ENCODE measurements around the gene MPLKIP. TPM values are rescaled to one million over a fixed set of nuclear protein-coding genes. Genes with fewer than 3 reads are reported as not detected.
"Not testable (repeated sequence)": the region's sequence is repeated elsewhere in the genome, so short reads cannot be mapped to it uniquely, and the experiment has no call there.

Gene MPLKIP
- total RNA-seq, result 36.0 and 36.3 TPM in 2 replicates

DNA sequence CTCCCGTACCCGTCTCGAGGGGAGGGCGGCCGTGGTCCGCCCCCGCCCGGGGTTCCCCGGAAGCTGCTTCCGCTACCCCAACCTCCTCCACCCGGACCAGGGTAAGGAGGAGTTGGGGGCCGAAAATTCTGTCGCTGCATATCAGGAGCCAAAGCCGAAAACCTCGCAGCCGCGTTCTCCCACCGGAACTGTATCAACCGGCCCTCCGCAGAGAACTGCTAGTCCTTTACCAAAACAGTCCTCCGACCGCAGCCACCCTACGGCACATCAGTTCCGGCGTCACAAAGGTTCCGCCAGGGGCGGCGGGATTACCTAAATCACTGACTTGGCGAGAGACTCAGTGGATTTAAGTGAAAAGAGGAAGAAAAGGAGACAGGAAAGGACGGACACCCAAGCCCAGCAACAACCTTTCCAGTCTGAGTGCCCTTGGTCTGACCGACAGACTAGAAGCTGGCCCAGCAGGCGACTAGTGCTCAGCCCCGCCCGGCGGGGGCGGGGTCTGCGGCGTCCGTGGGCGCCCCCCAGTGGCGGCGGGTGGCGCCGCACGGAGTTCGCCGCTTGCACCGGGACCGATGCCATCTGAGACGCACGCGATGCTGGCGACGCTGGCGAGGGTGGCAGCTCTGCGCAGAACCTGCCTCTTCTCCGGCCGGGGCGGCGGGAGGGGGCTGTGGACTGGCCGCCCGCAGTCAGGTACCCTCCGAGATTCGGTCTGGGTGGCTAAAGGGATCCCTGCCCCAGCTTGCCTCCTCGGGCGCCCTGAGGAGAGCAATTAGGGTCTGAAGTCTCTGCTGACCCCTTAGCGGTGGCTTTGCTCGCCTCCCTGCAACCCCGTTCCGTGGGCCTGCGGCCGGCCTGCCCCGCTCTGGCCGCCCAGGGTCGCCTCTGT lies at the start of gene MPLKIP, which contains the start of gene SUGCT:
Gene MPLKIP (minus strand): TSS at position 195 of the 889 bp plus-strand sequence. CDS start 55 bp downstream, at position 140.
Gene SUGCT (plus strand): TSS at position 578 of the 889 bp plus-strand sequence.
- DNase-seq (ENCODE audit: low spot score), result peak; percentile 80
- H3K27me3 Mint-ChIP-seq (ENCODE audit: insufficient read depth), result peaks cover 13% of the 10 kb centered on the region
- no peaks in the 10 kb centered on the region for H3K9me3 Mint-ChIP-seq
- intact Hi-C loops (cut with micrococcal nuclease), result loop anchor here (1.0 to 10.0 kb wide), 9 partner anchors 82 to 1960 kb away; partner anchors contain the start of genes RALA, STARD3NL, VPS41 and YAE1
- H3K4me3 Mint-ChIP-seq, result peak within 1 kb of the TSS; percentile 91
- peaks cover 19% of the 10 kb centered on the region for H3K4me1 Mint-ChIP-seq (ENCODE audit: low read depth)
- H3K27ac Mint-ChIP-seq, result peak within 1 kb of the TSS; percentile 96
- peaks cover 6% of the 10 kb centered on the region for H3K36me3 Mint-ChIP-seq (ENCODE audit: low read depth)

DNA sequence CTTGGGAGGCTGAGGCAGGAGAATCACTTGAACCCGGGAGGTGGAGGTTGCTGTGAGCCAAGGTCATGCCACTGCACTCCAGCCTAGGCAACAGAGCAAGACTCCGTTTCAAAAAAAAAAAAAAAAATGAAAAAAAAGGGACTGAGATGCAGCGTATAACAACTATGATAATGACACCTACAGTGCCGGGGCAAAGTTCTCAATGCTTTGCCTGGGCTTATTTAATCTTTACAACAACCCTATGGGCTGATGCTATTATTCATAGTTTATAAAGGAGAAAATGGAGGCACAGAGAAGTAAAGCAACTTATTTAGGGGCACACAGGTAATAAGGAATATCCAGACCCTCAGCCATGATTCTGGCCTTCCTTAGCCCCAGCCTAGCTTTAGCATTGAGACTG lies 48.0 kb upstream of the MPLKIP start:
- intact Hi-C loops (cut with micrococcal nuclease), result no loop called here
- H3K27ac Mint-ChIP-seq, result no peak overlapping the region
- no peaks in the 10 kb centered on the region for H3K9me3 Mint-ChIP-seq
- H3K36me3 Mint-ChIP-seq (ENCODE audit: low read depth), result no peaks in the 10 kb centered on the region
- no peaks in the 10 kb centered on the region for H3K4me1 Mint-ChIP-seq (ENCODE audit: low read depth)
- no peak for DNase-seq (ENCODE audit: low spot score)
- no peak overlapping the region for H3K4me3 Mint-ChIP-seq
- peaks cover 3% of the 10 kb centered on the region for H3K27me3 Mint-ChIP-seq (ENCODE audit: insufficient read depth)

DNA sequence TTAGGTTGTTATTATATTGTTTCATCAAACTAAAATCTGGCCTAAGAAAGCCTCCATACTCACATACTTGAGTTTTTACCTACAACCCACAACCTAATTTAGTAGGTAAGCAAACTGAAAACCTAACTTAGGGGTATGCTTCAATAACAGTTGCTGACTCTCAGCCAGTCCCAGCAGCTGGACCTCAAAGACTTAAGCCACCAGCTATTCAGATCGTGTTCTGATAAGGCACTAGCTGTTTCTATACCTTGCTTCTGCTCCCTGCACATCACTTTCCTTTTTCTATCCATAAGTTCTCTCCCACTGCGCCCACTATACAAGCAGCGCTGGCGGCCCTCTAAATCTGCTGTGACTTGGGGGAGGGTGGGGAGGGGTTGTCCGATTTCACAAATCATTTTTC lies 42.6 kb upstream of the MPLKIP start:
- H3K9me3 Mint-ChIP-seq, result no peaks in the 10 kb centered on the region
- no peaks in the 10 kb centered on the region for H3K36me3 Mint-ChIP-seq (ENCODE audit: low read depth)
- H3K27ac Mint-ChIP-seq, result no peak overlapping the region
- intact Hi-C loops (cut with micrococcal nuclease), result no loop called here
- peaks cover 4% of the 10 kb centered on the region for H3K27me3 Mint-ChIP-seq (ENCODE audit: insufficient read depth)
- DNase-seq (ENCODE audit: low spot score), result no peak
- H3K4me1 Mint-ChIP-seq (ENCODE audit: low read depth), result no peaks in the 10 kb centered on the region
- no peak overlapping the region for H3K4me3 Mint-ChIP-seq

DNA sequence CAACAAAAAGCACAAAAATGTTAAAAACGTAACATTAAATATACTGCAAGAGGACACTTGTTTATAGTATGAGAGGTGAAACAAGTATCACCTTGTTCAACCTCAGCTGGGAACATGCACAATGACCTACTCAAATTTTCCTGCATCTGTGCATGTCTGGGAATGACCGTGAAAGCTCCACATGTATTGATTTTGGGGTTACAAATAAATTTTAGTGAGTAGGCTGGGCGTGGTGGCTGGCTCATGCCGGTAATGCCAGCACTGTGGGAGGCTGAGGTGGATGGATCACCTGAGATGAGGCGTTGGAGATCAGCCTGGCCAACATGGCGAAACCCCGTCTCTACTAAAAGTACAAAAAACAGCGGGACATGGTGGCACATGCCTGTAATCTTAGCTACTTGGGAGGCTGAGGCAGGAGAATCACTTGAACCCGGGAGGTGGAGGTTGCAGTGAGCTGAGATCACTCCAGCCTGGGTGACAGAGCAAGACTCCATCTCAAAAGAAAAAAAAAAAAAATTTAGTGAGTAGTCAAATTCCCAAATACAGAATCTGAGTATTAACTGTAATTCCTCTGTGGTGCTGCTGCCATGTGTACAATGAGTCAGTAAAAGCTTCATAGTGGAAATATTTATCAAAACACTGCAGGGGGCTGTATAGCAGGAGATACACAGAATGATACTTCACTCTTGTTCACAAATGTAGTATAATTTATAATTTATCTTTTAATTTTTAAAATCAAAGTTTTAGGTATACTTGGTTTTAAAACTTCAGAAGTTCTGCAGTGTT lies 41.5 kb upstream of the MPLKIP start:
- H3K27ac Mint-ChIP-seq, result no peak overlapping the region
- H3K27me3 Mint-ChIP-seq (ENCODE audit: insufficient read depth), result peaks cover 4% of the 10 kb centered on the region
- DNase-seq (ENCODE audit: low spot score), result no peak
- H3K9me3 Mint-ChIP-seq, result no peaks in the 10 kb centered on the region
- H3K4me3 Mint-ChIP-seq, result no peak overlapping the region
- H3K4me1 Mint-ChIP-seq (ENCODE audit: low read depth), result no peaks in the 10 kb centered on the region
- intact Hi-C loops (cut with micrococcal nuclease), result no loop called here
- no peaks in the 10 kb centered on the region for H3K36me3 Mint-ChIP-seq (ENCODE audit: low read depth)

DNA sequence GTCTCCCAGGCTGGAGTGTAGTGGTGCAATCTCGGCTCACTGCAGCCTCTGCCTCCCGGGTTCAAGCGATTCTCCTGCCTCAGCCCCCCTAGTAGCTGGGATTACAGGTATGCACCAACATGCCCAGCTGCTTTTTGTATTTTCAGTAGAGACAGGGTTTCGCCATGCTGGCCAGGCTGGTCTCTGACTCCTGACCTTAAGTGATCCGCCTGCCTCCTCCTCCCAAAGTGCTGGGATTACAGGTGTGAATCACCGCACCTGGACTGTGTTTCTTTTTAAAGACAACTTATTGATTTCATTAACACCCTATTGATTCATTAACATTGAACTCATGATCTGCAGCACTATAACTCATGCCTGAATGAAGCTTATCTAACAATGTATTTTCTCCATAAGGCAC lies 40.8 kb upstream of the MPLKIP start:
- intact Hi-C loops (cut with micrococcal nuclease); H3K9me3 Mint-ChIP-seq; H3K27ac Mint-ChIP-seq; H3K27me3 Mint-ChIP-seq (ENCODE audit: insufficient read depth); H3K4me1 Mint-ChIP-seq (ENCODE audit: low read depth); H3K4me3 Mint-ChIP-seq; DNase-seq (ENCODE audit: low spot score); H3K36me3 Mint-ChIP-seq (ENCODE audit: low read depth): not testable (repeated sequence)

DNA sequence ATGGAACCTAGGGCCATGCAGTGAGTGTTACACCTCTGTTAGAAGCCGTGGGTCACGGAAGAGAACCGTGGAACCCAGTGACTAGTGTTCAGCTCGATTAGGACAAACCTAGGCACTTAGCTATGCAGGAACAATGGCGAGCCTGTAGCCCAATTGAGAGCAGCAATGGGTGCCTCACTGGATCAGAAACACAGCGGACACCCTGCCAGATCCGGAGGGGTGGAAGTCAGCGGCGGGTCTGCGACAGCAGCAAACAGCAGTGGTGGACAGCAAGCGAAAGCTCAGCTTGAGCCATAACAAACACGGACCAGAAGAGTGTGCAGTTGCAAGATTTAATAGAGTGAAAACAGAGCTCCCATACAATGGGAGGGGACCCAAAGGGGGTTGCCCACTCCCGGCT lies 38.7 kb upstream of the MPLKIP start:
- H3K36me3 Mint-ChIP-seq (ENCODE audit: low read depth); H3K4me1 Mint-ChIP-seq (ENCODE audit: low read depth); DNase-seq (ENCODE audit: low spot score); H3K27ac Mint-ChIP-seq; H3K27me3 Mint-ChIP-seq (ENCODE audit: insufficient read depth); H3K9me3 Mint-ChIP-seq; H3K4me3 Mint-ChIP-seq; intact Hi-C loops (cut with micrococcal nuclease): not testable (repeated sequence)

DNA sequence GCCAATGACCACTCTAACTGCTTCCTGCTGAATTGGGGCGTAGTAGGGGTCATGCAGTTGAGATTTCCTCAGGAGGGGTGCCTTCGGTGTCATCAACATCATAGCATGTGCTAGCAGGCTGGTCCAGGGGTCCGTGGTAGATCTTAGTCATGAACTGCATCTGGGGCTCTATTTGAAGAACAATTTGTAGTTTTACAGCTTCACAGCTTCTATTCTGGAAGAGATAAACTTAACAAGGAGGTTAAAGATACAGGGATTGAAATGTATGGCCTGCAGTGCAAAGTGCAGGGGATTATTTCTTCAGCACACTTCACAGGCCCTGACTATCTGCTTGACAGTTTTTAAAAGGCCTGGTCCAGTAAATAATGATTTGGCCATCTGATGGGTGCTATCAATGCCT lies 33.8 kb upstream of the MPLKIP start:
- H3K4me1 Mint-ChIP-seq (ENCODE audit: low read depth); DNase-seq (ENCODE audit: low spot score); H3K27me3 Mint-ChIP-seq (ENCODE audit: insufficient read depth); H3K27ac Mint-ChIP-seq; H3K36me3 Mint-ChIP-seq (ENCODE audit: low read depth); H3K9me3 Mint-ChIP-seq; H3K4me3 Mint-ChIP-seq; intact Hi-C loops (cut with micrococcal nuclease): not testable (repeated sequence)

DNA sequence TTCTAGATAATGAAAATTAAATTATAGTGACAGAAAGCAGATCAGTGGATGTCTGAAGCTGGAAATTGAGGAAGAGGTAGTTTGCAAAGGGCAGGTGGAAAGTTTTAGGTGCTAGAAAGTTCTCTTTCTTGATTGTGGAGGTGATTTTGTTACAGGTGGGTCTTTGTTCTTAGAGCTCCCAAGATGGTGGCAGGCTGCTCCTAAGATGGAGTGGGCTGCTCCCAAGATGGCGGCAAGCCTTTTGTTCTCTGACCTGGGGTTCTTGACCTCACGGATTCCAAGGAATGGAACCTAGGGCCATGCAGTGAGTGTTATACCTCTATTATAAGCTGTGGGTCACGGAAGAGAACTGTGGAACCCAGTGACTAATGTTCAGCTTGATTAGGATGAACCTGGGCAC lies 32.9 kb upstream of the MPLKIP start:
- Mint-ChIP-seq H3K4me1 (ENCODE audit: low read depth) (no peaks in the 10 kb centered on the region), H3K27me3 (ENCODE audit: insufficient read depth) (peaks cover 3% of the 10 kb centered on the region), H3K36me3 (ENCODE audit: low read depth) (no peaks in the 10 kb centered on the region), H3K27ac (no peak overlapping the region), H3K4me3 (no peak overlapping the region), H3K9me3 (no peaks in the 10 kb centered on the region)
- intact Hi-C loops (cut with micrococcal nuclease), result no loop called here
- DNase-seq (ENCODE audit: low spot score), result no peak

DNA sequence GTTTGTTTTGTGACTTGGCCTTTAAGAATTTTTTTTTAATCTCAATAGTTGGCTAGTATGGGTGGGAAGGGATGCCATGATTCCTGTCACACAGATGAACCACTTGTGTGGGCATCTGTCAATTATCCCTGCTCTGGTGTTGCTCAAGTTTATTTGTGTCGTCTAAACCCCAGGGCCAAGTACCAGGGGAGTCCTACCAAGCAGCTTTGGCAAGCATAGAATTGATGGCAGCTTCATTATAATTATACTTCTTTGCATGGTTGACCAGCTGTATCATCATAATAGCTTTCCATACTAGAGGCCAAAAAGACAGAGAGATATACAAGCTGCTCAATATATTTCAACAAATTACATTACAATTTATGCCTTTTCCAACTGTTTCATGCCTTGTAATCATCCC lies 30.8 kb upstream of the MPLKIP start:
- no peak overlapping the region for H3K27ac Mint-ChIP-seq
- H3K9me3 Mint-ChIP-seq, result no peaks in the 10 kb centered on the region
- DNase-seq (ENCODE audit: low spot score), result no peak
- H3K36me3 Mint-ChIP-seq (ENCODE audit: low read depth), result no peaks in the 10 kb centered on the region
- no peaks in the 10 kb centered on the region for H3K4me1 Mint-ChIP-seq (ENCODE audit: low read depth)
- intact Hi-C loops (cut with micrococcal nuclease), result no loop called here
- no peak overlapping the region for H3K4me3 Mint-ChIP-seq
- H3K27me3 Mint-ChIP-seq (ENCODE audit: insufficient read depth), result peaks cover 3% of the 10 kb centered on the region

DNA sequence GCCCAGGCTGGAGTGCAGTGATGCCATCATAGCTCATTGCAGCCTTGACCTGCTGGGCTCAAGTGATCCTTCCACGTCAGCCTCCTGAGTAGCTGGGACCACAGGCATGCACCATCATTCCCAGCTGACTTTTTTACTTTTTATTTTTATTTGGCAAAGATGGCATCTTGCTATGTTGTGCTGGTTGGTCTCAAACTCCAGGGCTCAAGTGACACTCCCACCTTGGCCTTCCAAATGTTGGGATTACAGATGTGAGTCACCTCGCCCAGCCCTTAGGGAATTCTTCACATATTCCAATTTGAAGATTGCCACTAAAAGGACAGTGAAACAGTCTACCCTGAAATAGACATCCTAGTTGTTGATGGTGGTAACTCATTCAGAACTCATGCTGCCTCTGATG lies 28.1 kb upstream of the MPLKIP start:
- no peaks in the 10 kb centered on the region for H3K4me1 Mint-ChIP-seq (ENCODE audit: low read depth)
- intact Hi-C loops (cut with micrococcal nuclease), result no loop called here
- H3K9me3 Mint-ChIP-seq, result no peaks in the 10 kb centered on the region
- DNase-seq (ENCODE audit: low spot score), result no peak
- H3K27me3 Mint-ChIP-seq (ENCODE audit: insufficient read depth), result peaks cover 1% of the 10 kb centered on the region
- H3K27ac Mint-ChIP-seq, result no peak overlapping the region
- H3K36me3 Mint-ChIP-seq (ENCODE audit: low read depth), result no peaks in the 10 kb centered on the region
- H3K4me3 Mint-ChIP-seq, result no peak overlapping the region

DNA sequence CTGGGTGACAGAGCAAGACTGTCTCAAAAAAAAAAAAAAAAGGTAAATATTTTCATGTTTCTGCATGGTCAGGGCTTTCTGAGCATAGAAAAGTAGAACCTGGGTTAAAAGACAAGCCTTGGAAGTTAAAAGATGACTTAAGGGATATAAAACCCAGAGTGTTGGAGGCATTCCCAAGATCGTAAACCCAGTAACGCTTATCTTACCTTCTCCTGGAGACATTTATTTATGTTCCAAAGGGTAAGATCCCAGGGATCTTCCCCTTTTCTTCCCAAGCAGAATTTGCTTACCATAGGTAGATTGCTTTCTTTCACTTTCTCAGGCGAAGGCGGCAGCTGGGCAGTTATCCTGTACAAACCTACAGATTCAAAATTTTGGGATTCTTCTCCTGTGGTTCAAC lies 22.6 kb upstream of the MPLKIP start:
- H3K27me3 Mint-ChIP-seq (ENCODE audit: insufficient read depth), result no peaks in the 10 kb centered on the region
- no peak for DNase-seq (ENCODE audit: low spot score)
- no peaks in the 10 kb centered on the region for H3K9me3 Mint-ChIP-seq
- intact Hi-C loops (cut with micrococcal nuclease), result no loop called here
- no peaks in the 10 kb centered on the region for H3K36me3 Mint-ChIP-seq (ENCODE audit: low read depth)
- no peak overlapping the region for H3K4me3 Mint-ChIP-seq
- no peaks in the 10 kb centered on the region for H3K4me1 Mint-ChIP-seq (ENCODE audit: low read depth)
- no peak overlapping the region for H3K27ac Mint-ChIP-seq

DNA sequence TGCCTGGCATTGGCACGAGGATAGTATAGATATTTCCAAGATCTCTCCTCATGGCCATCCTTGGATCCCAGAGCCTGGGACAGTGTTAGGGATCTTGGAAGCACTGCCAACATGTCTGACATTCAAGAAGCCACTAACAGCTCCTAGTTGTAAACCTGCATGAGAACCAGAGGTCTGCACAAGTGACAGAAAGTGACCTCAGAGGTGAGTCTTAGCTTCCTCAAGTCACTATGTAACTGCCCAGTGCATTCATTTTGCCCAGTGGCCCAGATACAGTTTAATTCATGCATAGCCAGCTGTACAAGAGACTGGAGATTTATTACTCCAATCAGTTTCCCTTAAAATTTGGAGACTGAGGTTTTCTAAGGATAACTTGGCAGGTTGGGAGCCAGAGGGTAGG lies 17.1 kb upstream of the MPLKIP start:
- Mint-ChIP-seq H3K27me3 (ENCODE audit: insufficient read depth) (peaks cover 2% of the 10 kb centered on the region), H3K36me3 (ENCODE audit: low read depth) (no peaks in the 10 kb centered on the region), H3K27ac (no peak overlapping the region), H3K4me3 (no peak overlapping the region), H3K9me3 (no peaks in the 10 kb centered on the region), H3K4me1 (ENCODE audit: low read depth) (no peaks in the 10 kb centered on the region)
- DNase-seq (ENCODE audit: low spot score), result no peak
- intact Hi-C loops (cut with micrococcal nuclease), result no loop called here

DNA sequence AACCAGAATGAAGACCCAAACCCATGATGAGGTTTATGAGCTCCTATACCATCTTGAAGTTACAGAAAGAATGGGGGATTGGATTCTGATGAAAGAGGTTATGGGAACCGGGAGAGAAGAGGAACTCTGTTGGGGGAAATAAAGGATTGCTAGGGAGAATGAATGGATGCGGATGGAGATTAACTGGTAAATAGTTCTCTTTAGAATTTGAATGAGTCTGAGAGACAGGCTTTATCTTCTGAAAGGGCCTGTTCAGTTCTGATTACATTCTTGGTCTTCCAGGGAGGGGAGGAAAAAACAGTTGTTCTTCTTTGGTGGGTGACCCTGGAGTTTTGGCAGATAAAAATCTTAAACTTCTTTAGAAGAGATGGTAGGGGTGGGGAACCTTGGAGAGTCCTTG lies 14.2 kb upstream of the MPLKIP start:
- Mint-ChIP-seq H3K9me3 (no peaks in the 10 kb centered on the region), H3K27me3 (ENCODE audit: insufficient read depth) (peaks cover 12% of the 10 kb centered on the region), H3K4me3 (no peak overlapping the region), H3K4me1 (ENCODE audit: low read depth) (no peaks in the 10 kb centered on the region), H3K27ac (no peak overlapping the region), H3K36me3 (ENCODE audit: low read depth) (no peaks in the 10 kb centered on the region)
- intact Hi-C loops (cut with micrococcal nuclease), result no loop called here
- no peak for DNase-seq (ENCODE audit: low spot score)
